Mammary epithelial cell (primary cell): ENCODE measurements around the gene NHS.

ENCODE experiments used
- EZH2 ChIP-seq: IDR thresholded peaks from 2 replicates; pipeline ENCODE4 v1.6.1; 2012; ENCODE audit warnings: low read length, inconsistent platforms, borderline replicate concordance
- TF ChIP-seq, protein P1 (sequence below), 2 donors: IDR thresholded peaks in 1 of 2; conservative IDR thresholded peaks in 1 of 2; 2 replicates each; pipeline ENCODE4 v1.5.1; 2011 to 2012; ENCODE audit warnings: inconsistent platforms in 2 of 2, low read length in 2 of 2, mild to moderate bottlenecking in 2 of 2, control low read depth in 1 of 2, low read depth in 1 of 2; ENCODE audit not compliant: insufficient read depth in 1 of 2; ENCODE audit errors: extremely low read depth in 1 of 2

DNA sequence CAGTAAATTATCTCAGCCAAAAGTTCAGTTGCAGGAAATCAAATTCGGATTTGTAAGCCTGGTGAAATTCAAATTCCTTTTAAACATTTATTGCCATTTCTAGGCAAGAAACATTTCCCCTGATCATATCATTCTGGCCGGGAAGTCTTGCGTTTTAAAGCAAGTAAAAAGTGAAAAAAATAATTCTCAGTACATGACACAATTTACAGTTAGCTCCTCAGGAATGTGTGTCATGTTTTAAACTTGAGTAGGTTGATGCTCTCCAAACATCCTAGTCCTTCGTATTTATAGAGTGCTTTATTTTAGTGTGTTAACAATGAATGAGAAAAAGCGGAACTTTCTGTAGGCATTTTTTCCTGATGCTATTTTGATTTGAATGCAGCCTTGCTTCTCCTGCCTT, 204.0 kb downstream of the NHS start:
- TF ChIP-seq, protein P1, sequence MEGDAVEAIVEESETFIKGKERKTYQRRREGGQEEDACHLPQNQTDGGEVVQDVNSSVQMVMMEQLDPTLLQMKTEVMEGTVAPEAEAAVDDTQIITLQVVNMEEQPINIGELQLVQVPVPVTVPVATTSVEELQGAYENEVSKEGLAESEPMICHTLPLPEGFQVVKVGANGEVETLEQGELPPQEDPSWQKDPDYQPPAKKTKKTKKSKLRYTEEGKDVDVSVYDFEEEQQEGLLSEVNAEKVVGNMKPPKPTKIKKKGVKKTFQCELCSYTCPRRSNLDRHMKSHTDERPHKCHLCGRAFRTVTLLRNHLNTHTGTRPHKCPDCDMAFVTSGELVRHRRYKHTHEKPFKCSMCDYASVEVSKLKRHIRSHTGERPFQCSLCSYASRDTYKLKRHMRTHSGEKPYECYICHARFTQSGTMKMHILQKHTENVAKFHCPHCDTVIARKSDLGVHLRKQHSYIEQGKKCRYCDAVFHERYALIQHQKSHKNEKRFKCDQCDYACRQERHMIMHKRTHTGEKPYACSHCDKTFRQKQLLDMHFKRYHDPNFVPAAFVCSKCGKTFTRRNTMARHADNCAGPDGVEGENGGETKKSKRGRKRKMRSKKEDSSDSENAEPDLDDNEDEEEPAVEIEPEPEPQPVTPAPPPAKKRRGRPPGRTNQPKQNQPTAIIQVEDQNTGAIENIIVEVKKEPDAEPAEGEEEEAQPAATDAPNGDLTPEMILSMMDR (conservative IDR thresholded peaks at IDR 0.05 in 1 of 2, IDR thresholded peaks at IDR 0.05 in 1 of 2; ENCODE audit: extremely low read depth in 1 of 2, insufficient read depth in 1 of 2, low read depth in 1 of 2, low read length in 2 of 2): no peak
- no peak for TF ChIP-seq EZH2
